Measurements from ENCODE around the gene ELF5. TPM values are rescaled to one million over a fixed set of nuclear protein-coding genes. Genes with fewer than 3 reads are reported as not detected.

Gene ELF5
- polyA plus RNA-seq, 5 donors: 24.4 to 40.4 (median 28.4) TPM

DNA sequence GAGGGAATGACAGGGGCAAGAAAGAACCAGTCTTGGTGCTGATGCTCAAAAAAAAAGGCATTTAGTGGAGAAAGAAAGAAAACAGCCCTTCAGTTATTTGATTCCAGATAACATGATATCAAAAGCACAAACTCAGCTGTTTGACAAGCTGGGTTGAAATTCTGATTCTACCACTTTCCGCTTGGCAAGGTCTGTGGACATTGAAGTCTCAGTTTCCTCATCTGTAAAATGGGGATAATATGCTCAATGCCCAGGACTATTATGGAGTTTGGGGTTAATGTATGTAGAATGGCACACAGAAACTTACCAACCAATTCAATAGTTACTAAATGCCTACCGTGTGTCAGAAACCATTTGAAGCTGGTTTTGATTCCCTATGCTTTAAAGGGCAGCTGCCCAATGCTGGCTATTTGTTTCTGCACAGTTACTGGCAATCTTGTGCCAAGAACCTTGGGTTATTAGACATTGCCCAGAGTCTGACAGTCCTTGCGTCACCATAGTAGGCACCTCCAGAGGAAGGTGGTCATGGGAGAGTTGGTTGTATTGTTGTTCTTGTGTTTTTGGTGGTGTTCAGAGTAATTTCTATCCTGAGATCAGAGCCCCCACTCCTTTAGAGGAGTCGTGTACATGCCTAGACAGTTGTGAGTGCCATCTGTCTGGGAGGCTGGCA lies 19.5 kb downstream of the ELF5 start:
- no peak for DNase-seq

- no peak for DNase-seq
Measured at GRCh38 chr11:34493468-34493867, 20.1 kb downstream of the ELF5 start.

GRCh38 chr11:34492806-34493414 lies 20.7 kb downstream of the ELF5 start:
- DNase-seq: no peak

DNA sequence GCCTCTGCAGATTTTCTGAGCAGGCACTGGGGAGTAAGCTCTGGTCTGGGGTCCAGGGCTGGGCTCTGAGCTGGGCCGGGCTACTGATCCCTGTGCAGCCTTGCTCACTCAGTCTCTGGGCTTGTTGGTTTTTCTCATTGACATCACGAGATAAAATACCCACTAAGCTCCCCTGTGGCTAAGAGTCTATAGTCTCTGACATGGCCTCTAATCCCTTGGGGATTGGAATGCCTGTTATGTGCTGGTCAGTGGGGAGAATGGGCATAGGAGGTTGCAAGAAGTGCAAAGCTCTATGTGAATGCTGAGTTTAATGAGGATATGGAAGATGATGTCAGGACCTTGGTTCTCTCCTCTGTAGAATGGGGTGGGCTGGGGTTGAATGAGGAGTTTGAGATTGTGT lies 23.3 kb downstream of the ELF5 start:
- DNase-seq: no peak

DNA sequence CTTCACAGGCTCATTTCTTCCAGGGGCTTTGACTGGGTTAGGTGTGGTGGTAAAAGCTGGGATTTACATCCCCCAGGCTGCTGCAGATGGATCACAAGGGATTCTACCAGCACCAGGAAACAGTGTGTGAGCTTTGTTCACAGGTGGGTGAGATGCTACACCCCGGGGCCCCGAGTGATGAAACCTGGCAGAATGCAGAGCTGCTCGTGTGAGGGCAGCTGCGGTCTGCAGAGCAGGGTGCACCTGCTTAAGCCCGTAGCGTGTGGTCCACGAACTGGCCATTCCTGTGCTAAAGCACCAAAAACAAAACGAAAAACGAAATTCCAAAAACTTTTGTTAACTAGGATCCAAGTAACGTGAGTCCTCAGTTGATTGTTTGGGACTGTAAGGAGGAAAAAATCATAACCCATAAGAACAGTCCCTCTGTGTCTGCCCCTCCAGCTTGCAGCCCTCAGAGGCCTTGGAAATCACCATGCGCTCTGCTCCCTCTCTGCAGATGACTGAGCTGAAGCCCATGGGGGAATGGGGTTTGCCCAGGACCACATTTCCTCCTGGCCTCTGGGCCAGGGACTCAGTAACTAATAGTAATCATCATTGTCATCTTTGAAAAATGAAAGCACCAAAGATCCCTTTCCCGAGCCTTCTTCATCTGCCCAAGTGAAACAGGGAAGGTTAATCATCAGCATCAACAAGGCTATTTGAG lies 24.6 kb downstream of the ELF5 start:
- no peak for DNase-seq

DNA sequence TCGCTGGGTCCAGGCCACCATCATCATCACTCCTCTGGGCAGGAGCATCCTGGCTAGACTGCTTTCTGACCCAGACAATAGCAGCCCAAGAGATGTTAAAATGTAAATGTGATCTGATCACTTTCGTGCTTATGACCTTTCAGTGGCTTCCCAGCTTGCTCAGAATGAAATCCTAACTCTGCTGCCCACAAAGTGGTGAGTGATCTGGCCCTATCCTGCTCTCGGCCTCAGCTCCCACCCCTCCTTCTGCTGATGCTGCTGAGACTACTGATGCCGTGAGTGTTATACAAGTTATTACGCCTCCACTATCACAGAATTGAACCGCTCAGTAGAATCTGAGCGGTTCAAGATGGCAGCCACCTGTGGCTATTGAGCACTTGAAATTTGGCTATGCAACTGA lies 26.2 kb downstream of the ELF5 start:
- DNase-seq: no peak

DNA sequence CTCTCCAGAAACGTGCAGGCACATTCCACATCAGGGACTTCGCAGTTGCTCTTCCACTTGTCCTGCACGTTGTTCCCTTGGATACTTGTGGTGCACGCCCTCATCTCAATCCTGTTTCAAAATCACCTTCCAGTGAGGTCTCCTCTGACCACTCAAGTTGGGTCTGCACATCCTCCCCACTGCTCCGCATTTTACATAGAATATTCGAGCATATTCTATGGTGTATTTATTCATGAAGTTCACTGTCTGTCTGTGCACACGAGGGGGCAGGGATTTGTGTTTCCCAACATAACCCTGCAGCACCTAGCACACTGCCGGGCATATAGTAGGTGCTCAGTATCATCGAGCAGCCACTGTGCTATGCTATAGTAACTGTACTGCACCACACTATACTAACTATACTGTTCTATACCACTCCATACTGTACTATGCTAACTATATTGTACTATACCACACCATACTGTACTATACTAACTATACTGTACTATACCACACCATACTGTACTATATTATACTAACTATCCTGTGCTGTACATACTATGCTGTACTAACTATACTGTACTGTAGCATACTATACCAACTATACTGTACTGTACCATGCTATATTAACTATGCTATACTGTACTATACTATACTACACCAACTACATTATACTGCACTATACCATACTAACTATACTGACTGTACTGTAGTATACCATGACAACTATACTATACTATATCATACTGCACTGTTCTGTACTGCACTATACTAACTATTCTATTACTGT lies 30.3 kb downstream of the ELF5 start:
- DNase-seq: no peak

GRCh38 chr11:34481307-34481706 lies 32.3 kb downstream of the ELF5 start:
- no peak for DNase-seq

DNA sequence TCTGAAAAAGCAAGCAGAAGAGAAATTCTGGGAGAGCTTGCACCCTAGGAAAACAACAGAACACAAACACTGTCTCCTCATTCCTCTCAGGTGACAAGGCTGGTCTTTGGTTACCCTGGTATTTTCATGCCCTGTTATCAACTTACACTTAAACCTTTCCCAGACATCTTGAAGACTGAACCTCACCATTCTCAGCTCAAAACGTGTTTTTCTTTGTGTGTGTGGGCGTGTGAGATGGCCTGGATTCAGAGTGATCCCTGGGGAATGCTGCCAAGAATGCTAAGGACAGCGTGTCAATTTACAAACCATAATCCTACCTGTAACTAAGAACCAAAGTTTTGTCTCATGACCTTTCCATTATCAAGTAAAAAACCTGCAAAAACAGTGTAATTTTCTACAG lies 33.3 kb downstream of the ELF5 start:
- DNase-seq: no peak

DNA sequence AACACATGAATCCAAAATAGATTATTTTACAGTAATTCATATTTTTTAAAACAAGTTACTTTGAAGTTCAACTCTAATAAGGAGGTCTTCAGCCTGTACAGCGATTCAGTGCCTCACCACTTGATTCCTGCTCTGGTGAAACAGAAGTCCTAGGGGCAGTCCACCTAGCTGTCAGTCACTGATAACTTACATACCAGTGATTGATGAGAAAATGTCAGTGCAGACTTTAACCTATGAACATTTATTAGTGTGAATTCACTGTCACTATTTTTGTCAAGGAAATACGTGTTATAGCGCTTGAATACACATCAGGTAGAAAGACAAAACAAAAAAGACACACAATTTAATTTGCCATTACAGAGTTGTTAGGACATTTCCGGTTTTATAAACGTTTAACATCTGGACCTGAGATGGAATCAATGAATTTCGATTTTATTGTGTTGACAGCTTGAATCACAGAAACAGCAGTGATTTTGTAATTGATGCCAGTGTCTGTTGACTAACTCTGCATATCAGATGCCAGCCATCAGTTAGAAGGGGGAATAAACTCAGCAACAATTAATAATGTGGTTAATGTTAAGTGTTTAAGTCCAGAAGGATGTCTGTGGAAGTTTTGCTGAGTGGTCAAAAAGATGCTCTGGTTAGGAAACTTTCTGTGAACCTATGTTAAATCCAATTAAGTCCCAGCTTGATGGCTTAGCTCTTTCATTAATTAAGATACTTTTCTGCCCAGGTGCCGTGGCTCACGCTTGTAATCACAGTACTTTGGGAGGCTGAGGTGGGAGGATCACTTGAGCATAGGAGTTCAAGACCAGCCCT lies 34.5 kb downstream of the ELF5 start:
- no peak for DNase-seq

DNA sequence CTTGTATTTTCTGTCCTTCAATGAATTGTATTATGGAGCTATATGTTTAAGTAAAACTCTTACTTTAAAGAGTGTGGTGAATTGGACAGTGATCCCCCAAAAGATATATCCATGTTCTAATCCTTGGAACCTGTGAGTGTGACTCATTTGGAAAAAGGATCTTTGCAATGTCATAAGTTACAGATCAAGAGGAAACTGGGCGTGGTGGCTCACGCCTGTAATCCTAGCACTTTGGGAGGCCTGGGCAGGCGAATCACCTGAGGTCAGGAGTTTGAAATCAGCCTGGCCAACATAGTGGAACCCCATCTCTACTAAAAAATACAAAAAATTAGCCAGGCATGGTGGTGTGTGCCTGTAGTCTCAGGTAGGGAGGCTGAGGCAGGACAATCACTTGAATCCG lies 36.7 kb downstream of the ELF5 start:
- no peak for DNase-seq

GRCh38 chr11:34475656-34476055 lies 37.9 kb downstream of the ELF5 start:
- DNase-seq: no peak

GRCh38 chr11:34473603-34474169 lies 39.9 kb downstream of the ELF5 start:
- DNase-seq: no peak

DNA sequence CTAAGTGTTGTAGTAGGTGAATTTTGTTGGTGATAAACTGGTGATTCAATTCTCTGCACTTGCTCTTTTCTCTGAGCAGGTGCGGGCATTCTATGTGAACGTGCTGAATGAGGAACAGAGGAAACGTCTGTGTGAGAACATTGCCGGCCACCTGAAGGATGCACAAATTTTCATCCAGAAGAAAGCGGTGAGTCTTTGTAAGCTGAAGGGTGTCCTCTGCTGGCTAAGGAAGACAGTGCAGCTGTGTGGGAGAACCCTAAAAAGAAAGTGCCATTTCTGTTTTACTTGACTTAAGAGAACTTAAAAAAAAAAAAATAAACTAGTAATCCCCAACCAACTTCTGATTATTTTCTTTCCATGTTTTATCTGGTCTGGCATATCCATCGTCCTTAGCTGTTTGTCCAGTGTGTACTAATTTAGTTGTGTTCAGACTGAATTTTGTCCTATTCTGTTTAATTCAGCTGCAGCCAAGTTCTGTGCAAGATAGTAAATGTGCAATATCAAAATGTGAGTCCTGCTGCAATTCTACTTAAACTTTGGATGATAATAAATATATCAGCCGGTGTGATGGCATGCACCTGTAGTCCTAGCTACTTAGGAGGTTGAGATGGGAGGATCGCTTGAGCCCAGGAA lies 45.3 kb downstream of the ELF5 start:
- DNase-seq: no peak

GRCh38 chr11:34466802-34467488 lies 46.6 kb downstream of the ELF5 start:
- DNase-seq: no peak

DNA sequence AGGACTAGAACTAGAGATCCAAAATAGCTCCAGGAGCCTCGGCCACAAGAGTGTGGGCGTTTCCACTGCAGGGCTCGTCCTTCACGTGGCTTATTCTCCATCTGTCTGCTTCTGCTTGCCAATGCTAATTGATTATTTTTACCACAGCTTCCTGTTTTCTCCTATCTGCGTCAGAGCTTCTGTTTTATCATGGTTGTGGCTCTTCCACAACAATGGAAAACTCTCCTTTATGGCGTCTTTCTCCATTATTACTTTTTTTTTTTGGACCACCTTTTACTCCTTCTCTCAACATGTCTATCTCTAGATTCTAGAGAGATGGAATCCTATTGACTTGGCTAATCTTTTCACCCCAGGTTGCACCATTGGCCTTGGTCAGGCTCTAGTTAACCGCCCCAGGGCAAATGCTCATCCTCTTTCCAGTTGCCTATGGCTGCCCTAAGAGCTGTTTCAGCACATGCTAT lies 49.0 kb downstream of the ELF5 start:
- DNase-seq: no peak

- DNase-seq: no peak
Measured at GRCh38 chr11:34461215-34461614, 52.4 kb downstream of the ELF5 start.

DNA sequence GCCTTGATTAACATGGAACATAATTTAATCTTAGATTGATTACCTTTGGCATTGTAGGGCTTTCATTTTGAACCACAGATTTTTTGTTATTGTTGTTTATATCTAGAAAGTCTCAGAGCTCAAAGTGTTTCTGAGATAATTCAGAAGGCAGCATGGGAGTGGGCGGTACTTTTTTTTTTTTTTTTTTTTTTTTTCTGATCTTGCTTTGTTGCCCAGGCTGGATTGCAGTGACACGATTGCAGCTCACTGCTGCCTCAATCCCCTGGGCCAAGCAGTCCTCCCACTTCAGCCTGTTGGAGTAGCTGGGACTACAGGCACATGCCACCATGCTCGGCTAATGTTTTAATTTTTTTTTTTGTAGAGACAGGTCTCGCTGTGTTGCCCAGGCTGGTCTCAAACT lies 53.3 kb downstream of the ELF5 start:
- peak; percentile 42 to 46 for DNase-seq

GRCh38 chr11:34459507-34460162 lies 54.0 kb downstream of the ELF5 start:
- DNase-seq: no peak

All from right lung (tissue), 5 donors.